H9 (cell line): ENCODE data around the gene STOX2. TPM values are rescaled to one million over a fixed set of nuclear protein-coding genes. Genes with fewer than 3 reads are reported as not detected.

Experiments
- DNase-seq: peaks from one replicate; pipeline ENCODE4 v3.0.0-alpha.2; 2017
- H2AFZ ChIP-seq: one replicate; pipeline ENCODE4 v1.6.1; 2013; ENCODE audit warnings: mild to moderate bottlenecking, low read length, control low read depth, moderate library complexity
- H2AK5ac ChIP-seq: 2 replicates; pipeline ENCODE4 v1.6.1; 2013; ENCODE audit warnings: low read length, control low read depth, mixed read lengths; ENCODE audit not compliant: insufficient read length
- H2BK120ac ChIP-seq: one replicate; pipeline ENCODE4 v1.6.1; 2013; ENCODE audit warnings: low read depth, mild to moderate bottlenecking, low read length, control low read depth, inconsistent platforms; ENCODE audit not compliant: poor library complexity, severe bottlenecking
- H2BK12ac ChIP-seq: 2 replicates; pipeline ENCODE4 v1.6.1; 2013; ENCODE audit warnings: low read length, control low read depth, mixed read lengths, low read depth; ENCODE audit not compliant: insufficient read length
- H2BK15ac ChIP-seq: 2 replicates; pipeline ENCODE4 v1.6.1; 2013; ENCODE audit warnings: low read depth, low read length, control low read depth
- H2BK20ac ChIP-seq: one replicate; pipeline ENCODE4 v1.6.1; 2013; ENCODE audit warnings: low read depth, mild to moderate bottlenecking, low read length, control low read depth, inconsistent platforms; ENCODE audit not compliant: poor library complexity, severe bottlenecking
- H2BK5ac ChIP-seq: 2 replicates; pipeline ENCODE4 v1.6.1; 2013; ENCODE audit warnings: low read length, control low read depth, mixed read lengths; ENCODE audit not compliant: insufficient read length
- H3K14ac ChIP-seq: 2 replicates; pipeline ENCODE4 v1.6.1; 2013; ENCODE audit warnings: low read length, control low read depth; ENCODE audit not compliant: insufficient read depth
- H3K18ac ChIP-seq: 2 replicates; pipeline ENCODE4 v1.6.1; 2013; ENCODE audit warnings: low read depth, mild to moderate bottlenecking, mixed read lengths, low read length, control low read depth; ENCODE audit not compliant: insufficient read length
- H3K23ac ChIP-seq: 2 replicates; pipeline ENCODE4 v1.6.1; 2013; ENCODE audit warnings: low read length, control low read depth, mixed read lengths, low read depth; ENCODE audit not compliant: insufficient read length
- H3K23me2 ChIP-seq: 2 replicates; pipeline ENCODE4 v1.6.1; 2013; ENCODE audit warnings: low read depth, mild to moderate bottlenecking, mixed read lengths, low read length, control low read depth; ENCODE audit not compliant: insufficient read length, poor library complexity, severe bottlenecking
- H3K27ac ChIP-seq: 2 replicates; pipeline ENCODE4 v1.5.1; 2013; ENCODE audit warnings: low read length, control low read depth, mixed read lengths, low read depth; ENCODE audit not compliant: insufficient read length
- H3K27me3 ChIP-seq: 2 replicates; pipeline ENCODE4 v1.6.1; 2013; ENCODE audit warnings: low read length, control low read depth, inconsistent platforms; ENCODE audit not compliant: insufficient read depth
- H3K4ac ChIP-seq: 2 replicates; pipeline ENCODE4 v1.6.1; 2013; ENCODE audit warnings: low read depth, mild to moderate bottlenecking, control low read depth, inconsistent platforms, low read length, moderate library complexity
- H3K4me1 ChIP-seq: 2 replicates; pipeline ENCODE4 v1.6.1; 2013; ENCODE audit warnings: low read length, control low read depth, inconsistent platforms; ENCODE audit not compliant: insufficient read depth
- H3K4me2 ChIP-seq: 2 replicates; pipeline ENCODE4 v1.6.1; 2013; ENCODE audit warnings: low read length, control low read depth, mixed read lengths; ENCODE audit not compliant: insufficient read length, insufficient read depth
- H3K56ac ChIP-seq: 2 replicates; pipeline ENCODE4 v1.6.1; 2013; ENCODE audit warnings: low read depth, mild to moderate bottlenecking, mixed read lengths, low read length, control low read depth; ENCODE audit not compliant: insufficient read length
- H3K79me1 ChIP-seq: 2 replicates; pipeline ENCODE4 v1.6.1; 2013; ENCODE audit warnings: low read depth, mild to moderate bottlenecking, moderate library complexity, low read length, control low read depth, inconsistent platforms; ENCODE audit not compliant: insufficient read depth, poor library complexity, severe bottlenecking
- H3K79me2 ChIP-seq: 2 replicates; pipeline ENCODE4 v1.6.1; 2013; ENCODE audit warnings: low read length, control low read depth, inconsistent platforms; ENCODE audit not compliant: insufficient read depth
- H3K9ac ChIP-seq: 2 replicates; pipeline ENCODE4 v1.6.1; 2013; ENCODE audit warnings: low read length, control low read depth, mixed read lengths; ENCODE audit not compliant: insufficient read length; ENCODE audit errors: extremely low read depth
- H3K9me3 ChIP-seq: one replicate; pipeline ENCODE4 v1.6.1; 2013; ENCODE audit warnings: low read depth, low read length, inconsistent platforms; ENCODE audit not compliant: control insufficient read depth
- H3T11ph ChIP-seq: one replicate; pipeline ENCODE4 v1.6.1; 2013; ENCODE audit warnings: mild to moderate bottlenecking, low read length, control low read depth, inconsistent platforms
- H4K20me1 ChIP-seq: one replicate; pipeline ENCODE4 v1.6.1; 2013; ENCODE audit not compliant: control insufficient read depth, insufficient read length, insufficient read depth
- H4K5ac ChIP-seq: 2 replicates; pipeline ENCODE4 v1.6.1; 2013; ENCODE audit warnings: low read depth, mild to moderate bottlenecking, mixed read lengths, low read length, control low read depth; ENCODE audit not compliant: insufficient read length
- H4K8ac ChIP-seq: replicated peaks from 2 replicates; pipeline ENCODE4 v1.6.1; 2013; ENCODE audit warnings: low read length, control low read depth, mixed read lengths, low read depth; ENCODE audit not compliant: insufficient read length
- H4K91ac ChIP-seq: 2 replicates; pipeline ENCODE4 v1.6.1; 2013; ENCODE audit warnings: low read depth, mild to moderate bottlenecking, moderate library complexity, mixed read lengths, low read length, control low read depth; ENCODE audit not compliant: insufficient read length
- H3K27ac Mint-ChIP-seq, 3 experiments: 2 replicates in 2 of 3; 3 replicates in 1 of 3; pipeline ENCODE4 v1.8.0; 2020 to 2021; ENCODE audit warnings: mixed read lengths in 3 of 3, mild to moderate bottlenecking in 1 of 3, moderate library complexity in 1 of 3
- H3K27me3 Mint-ChIP-seq: 2 replicates; pipeline ENCODE4 v1.8.0; 2021; ENCODE audit warnings: low read depth, mild to moderate bottlenecking, moderate library complexity, mixed read lengths
- H3K36me3 Mint-ChIP-seq, 3 experiments: 2 replicates in 2 of 3; 3 replicates in 1 of 3; pipeline ENCODE4 v1.8.0; 2020 to 2021; ENCODE audit warnings: low read depth in 3 of 3, mixed read lengths in 3 of 3; ENCODE audit not compliant: insufficient read depth in 1 of 3
- H3K4me1 Mint-ChIP-seq, 2 experiments: 2 replicates each; pipeline ENCODE4 v1.8.0; 2020; ENCODE audit warnings: mixed read lengths in 2 of 2
- H3K4me3 Mint-ChIP-seq, 2 experiments: 2 replicates in 1 of 2; 3 replicates in 1 of 2; pipeline ENCODE4 v1.8.0; 2020 to 2021; ENCODE audit warnings: mild to moderate bottlenecking in 2 of 2, mixed read lengths in 2 of 2, moderate library complexity in 1 of 2
- H3K9me3 Mint-ChIP-seq, 2 experiments: 2 replicates in 1 of 2; 3 replicates in 1 of 2; pipeline ENCODE4 v1.8.0; 2020; ENCODE audit warnings: mild to moderate bottlenecking in 2 of 2, mixed read lengths in 2 of 2, moderate library complexity in 1 of 2
- CTCF ChIP-seq: fragments of 200-600 bp; sonication (generic); conservative IDR thresholded peaks from 3 replicates; pipeline ENCODE4 v1.8.0; 2021; ENCODE audit warnings: antibody characterized with exemption, mild to moderate bottlenecking
- WGBS: extraction: QIAGEN DNeasy Blood & Tissue Kit; methylation state at CpG from one replicate; pipeline ENCODE4 v1.1.7; 2013; ENCODE audit warnings: missing lambda C conversion rate, low lambda C conversion rate, mixed read lengths; ENCODE audit not compliant: insufficient read length; ENCODE audit errors: extremely low coverage; 5-methylcytosine and 5-hydroxymethylcytosine counted together
- total RNA-seq: library from RNA; stranded (reverse); gene quantifications from 2 replicates; pipeline ENCODE4 v1.2.1, GENCODE V29; 2021

STOX2 gene
- total RNA-seq, 1 experiment from 2014 or later, result 28.2 TPM

DNA sequence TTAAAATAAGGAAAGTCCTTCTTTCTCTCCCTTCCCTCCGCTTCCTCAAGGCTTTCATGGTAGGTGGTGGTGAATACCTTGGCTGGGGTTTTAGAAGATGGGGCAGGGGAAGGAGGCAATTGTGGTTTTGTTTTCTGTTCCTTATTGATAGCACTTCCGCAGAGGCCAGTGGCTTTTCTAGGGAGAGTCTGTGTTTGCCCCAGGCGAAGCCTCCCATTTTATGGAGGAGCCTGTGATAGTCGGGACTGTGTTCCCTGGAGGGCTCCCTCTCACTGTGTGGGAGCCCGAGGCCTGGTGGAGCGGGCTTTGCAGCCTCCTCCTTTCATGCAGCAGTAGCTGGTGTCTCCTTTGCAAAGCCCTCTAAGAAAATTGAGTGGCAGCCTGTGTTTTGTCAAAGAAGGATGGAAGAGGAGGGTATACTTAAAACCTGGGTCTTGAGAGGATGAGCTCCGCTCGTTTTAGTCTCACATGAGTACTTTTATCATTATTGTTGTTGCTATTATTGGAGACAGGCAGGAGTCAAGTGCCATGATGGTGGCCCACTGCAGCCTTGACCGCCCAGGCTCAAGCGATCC, 29.8 kb upstream of the STOX2 start:
- Mint-ChIP-seq H3K27ac (no peak overlapping the region), H3K36me3 (no peaks in the 10 kb centered on the region), H3K4me1 (peaks cover 40 to 42% of the 10 kb centered on the region in 2 experiments), H3K4me3 (no peak overlapping the region), H3K27me3 (peaks cover 50% of the 10 kb centered on the region), H3K9me3 (no peaks in the 10 kb centered on the region)
- H4K5ac ChIP-seq, result no peak overlapping the region
- no peak overlapping the region for H2BK15ac ChIP-seq
- no peak overlapping the region for H4K8ac ChIP-seq
- no peak overlapping the region for H3K9ac ChIP-seq
- H2BK120ac ChIP-seq, result no peak overlapping the region
- H4K91ac ChIP-seq, result no peak overlapping the region
- no peak overlapping the region for H2AFZ ChIP-seq
- no CpG with 5 or more reads among the region's 10 CpGs for WGBS
- no peak overlapping the region for H2BK5ac ChIP-seq
- no peaks in the 10 kb centered on the region for H3K27me3 ChIP-seq
- no peak overlapping the region for H3K4ac ChIP-seq
- no peaks in the 10 kb centered on the region for H3K4me1 ChIP-seq
- H3K4me2 ChIP-seq, result no peak overlapping the region
- H3K18ac ChIP-seq, result no peak overlapping the region
- no peaks in the 10 kb centered on the region for H4K20me1 ChIP-seq
- no peak overlapping the region for H2BK20ac ChIP-seq
- DNase-seq, result no peak
- no peaks in the 10 kb centered on the region for H3K79me1 ChIP-seq
- H3T11ph ChIP-seq, result no peak overlapping the region
- TF ChIP-seq CTCF, result no peak
- H3K9me3 ChIP-seq, result no peaks in the 10 kb centered on the region
- no peak overlapping the region for H3K56ac ChIP-seq
- H2BK12ac ChIP-seq, result no peak overlapping the region
- no peaks in the 10 kb centered on the region for H3K79me2 ChIP-seq
- no peak overlapping the region for H3K14ac ChIP-seq
- no peak overlapping the region for H3K27ac ChIP-seq
- no peak overlapping the region for H2AK5ac ChIP-seq
- H3K23me2 ChIP-seq, result no peaks in the 10 kb centered on the region
- no peak overlapping the region for H3K23ac ChIP-seq
